Heart left ventricle (tissue), 13 donors: ENCODE measurements around the gene BFSP1.

ENCODE experiments used
- POLR2A ChIP-seq, 2 donors: fragments of 450-650 bp; IDR thresholded peaks; one replicate each; pipeline ENCODE4 v1.6.1; 2017; ENCODE audit warnings: antibody characterized with exemption in 2 of 2, mild to moderate bottlenecking in 2 of 2, moderate library complexity in 2 of 2
- TF ChIP-seq, protein P1 (sequence below), 12 donors: fragments of 200-600 bp; sonication (generic) in 4 of 12; IDR thresholded peaks; one replicate each; pipeline versions ENCODE4 v1.5.0 to v1.8.0; 2018 to 2022; ENCODE audit warnings: antibody characterized with exemption in 12 of 12, mild to moderate bottlenecking in 5 of 12
- donor health status: ischemic (EF 13 %, LVEDD 7.1; RV severe dilation, severe dysfunction).
- donor health status: DM: no; HTN: yes; CAD: no.
- donor health status: DM: no; HTN: no; CAD: no.
- donor health status: ischemic (EF 25% LVEDD 6.9; RV normal size, moderate dysfunction).
- donor health status: ischemic (EF 25% LVEDD 5.7; RV mildly dilated, moderate dysfunction).
- donor health status: ischemic (EF 35%, LVEDD 5.7; RV mildly dilated, moderate dysfunction).
- donor health status: nonischemic (EF 11% LVEDD 7.7; RV severe dilation, severe dysfunction).
- donor health status: DM: yes; HTN: yes; CAD: no.
- donor health status: PGD.
- donor health status: ischemic (EF 29% LVEDD 5.4; RV normal size, mild dysfunction).
- donor health status: nonischemic (EF 23%, LVEDD 6.1; RV moderate dilation, normal function).

DNA sequence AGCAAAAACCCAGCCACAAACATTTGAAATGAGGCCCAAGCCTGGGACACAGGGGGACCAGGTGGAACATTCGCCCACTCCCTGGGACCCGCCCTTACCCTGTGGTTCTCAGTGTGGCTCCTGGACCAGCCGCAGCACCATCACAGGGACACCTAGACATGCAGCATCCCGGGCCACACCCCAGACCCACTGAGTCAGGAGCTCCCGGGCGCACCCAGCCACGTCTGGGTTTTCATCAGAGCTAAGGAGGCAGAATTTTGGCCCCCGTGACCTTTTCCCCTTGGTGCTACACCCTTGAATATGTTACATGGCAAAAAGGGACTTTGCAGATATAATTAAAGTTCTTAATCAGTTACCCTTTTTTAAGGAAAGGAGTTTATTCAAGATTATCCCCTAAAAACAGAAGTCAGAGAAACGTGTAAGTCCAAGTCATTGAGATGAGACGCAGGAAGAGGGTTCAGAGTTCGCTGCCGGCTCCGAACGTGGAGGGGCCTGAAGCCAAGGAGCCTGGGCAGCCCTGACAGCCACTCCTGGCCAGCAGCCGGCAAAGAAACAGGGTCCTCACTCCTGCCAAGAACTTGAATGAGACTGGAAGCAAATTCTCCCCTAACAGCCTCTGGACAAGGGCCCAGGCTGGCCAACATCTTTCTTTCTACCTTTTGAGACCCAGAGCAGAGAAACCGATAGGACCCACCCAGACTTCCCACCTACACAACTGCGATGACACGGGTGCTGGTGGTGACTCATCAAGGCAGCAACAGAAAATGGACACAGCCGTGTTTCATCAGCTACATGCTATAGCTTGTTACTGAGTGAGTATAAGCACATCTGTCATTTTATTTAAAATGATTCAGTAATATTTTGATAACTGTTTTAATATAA is 25.3 kb downstream of the BFSP1 start:
- TF ChIP-seq, protein P1, sequence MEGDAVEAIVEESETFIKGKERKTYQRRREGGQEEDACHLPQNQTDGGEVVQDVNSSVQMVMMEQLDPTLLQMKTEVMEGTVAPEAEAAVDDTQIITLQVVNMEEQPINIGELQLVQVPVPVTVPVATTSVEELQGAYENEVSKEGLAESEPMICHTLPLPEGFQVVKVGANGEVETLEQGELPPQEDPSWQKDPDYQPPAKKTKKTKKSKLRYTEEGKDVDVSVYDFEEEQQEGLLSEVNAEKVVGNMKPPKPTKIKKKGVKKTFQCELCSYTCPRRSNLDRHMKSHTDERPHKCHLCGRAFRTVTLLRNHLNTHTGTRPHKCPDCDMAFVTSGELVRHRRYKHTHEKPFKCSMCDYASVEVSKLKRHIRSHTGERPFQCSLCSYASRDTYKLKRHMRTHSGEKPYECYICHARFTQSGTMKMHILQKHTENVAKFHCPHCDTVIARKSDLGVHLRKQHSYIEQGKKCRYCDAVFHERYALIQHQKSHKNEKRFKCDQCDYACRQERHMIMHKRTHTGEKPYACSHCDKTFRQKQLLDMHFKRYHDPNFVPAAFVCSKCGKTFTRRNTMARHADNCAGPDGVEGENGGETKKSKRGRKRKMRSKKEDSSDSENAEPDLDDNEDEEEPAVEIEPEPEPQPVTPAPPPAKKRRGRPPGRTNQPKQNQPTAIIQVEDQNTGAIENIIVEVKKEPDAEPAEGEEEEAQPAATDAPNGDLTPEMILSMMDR (IDR thresholded peaks at IDR 0.05), result no peak
- TF ChIP-seq POLR2A (IDR thresholded peaks at IDR 0.05), result no peak
